HG02981 (cell line): ENCODE data around the gene HMCN2.

ENCODE experiments used
- ATAC-seq: cut with Tn5 transposase; IDR thresholded peaks from one replicate; pipeline ENCODE4 v1.9.1; 2021; ENCODE audit warnings: mild to moderate bottlenecking, moderate library complexity; ENCODE audit not compliant: unreplicated experiment

Gene HMCN2

DNA sequence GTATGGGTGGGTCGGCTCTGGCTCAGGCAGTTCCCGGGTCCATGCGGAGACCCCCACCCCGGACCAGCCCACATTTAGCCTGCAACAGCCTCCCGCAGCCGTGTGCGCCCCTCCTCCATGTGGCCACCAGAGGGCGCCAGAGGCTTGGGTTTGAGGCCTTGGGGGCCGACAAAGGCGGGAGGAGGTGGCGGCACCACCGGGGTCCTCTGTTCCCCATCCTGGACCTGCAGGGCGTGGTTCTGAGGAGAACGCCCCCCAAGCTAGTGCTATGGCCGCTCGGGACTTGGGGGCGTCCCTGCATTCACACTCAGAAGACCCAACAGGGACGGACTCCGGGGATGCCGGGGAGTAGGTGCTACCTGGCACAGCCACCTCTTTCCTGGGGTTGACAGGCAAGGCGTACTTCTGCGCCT, 195.7 kb downstream of the HMCN2 start:
- ATAC-seq = no peak

DNA sequence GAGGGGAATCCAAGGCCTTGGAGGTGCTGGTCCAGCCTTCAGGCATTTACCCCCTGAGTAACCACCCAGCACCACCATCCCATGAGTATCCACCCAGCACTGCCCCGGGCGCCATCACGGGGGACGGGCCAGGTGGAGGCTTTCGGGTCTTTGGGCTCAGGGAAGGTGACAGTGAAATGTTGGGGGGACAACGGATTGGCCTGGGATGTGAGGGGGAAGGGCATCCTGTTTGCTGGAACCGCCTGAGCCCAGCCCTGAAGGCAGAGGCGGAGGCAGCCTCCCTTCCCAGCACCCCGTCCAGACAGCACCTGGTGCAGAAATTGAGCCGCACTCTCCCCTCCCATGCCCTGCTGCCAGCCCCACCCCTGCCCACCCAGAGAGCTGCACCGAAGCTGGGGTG, 196.2 kb downstream of the HMCN2 start:
- no peak for ATAC-seq

DNA sequence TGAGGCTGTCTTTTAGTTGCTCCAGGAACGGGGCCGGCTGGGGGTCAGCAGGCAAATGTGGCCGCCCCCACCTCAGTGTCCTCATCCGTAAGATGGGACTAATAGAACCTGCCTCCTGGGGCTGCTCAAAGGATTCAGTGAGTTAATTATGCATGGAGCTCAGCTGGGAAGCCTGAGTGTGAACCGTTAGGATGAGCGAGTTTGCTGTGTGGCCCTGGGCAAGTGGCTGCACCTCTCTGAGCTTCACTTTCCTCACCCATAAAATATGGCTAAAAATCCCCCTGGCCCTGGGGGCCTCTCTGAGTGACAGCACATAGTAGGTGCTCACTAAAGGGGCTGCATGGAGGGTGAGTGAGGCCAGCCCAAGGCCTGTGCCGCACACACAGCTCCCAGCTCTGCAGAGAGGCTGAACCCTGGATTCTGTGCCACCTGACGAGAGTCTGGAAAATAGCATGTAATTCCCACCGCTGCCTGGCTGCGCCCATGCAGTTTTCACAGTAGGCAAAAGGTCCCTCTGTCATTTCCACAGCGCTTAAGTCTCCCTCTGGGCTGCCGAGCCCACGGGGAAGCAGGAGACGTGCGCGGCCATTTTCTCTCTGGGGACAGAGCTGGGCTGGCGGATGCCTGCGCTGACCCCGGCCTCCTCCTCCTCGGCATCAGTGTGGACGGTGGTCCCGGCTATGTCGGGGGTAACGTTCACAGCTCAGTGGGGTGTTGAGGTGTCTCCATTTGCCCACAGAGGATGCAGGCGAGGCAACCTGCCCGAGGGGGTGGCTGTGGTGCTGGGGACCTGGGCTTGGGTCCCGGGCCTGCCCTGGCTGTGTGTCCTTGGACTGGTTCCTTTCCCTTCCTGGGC, 197.4 kb downstream of the HMCN2 start:
- no peak for ATAC-seq

DNA sequence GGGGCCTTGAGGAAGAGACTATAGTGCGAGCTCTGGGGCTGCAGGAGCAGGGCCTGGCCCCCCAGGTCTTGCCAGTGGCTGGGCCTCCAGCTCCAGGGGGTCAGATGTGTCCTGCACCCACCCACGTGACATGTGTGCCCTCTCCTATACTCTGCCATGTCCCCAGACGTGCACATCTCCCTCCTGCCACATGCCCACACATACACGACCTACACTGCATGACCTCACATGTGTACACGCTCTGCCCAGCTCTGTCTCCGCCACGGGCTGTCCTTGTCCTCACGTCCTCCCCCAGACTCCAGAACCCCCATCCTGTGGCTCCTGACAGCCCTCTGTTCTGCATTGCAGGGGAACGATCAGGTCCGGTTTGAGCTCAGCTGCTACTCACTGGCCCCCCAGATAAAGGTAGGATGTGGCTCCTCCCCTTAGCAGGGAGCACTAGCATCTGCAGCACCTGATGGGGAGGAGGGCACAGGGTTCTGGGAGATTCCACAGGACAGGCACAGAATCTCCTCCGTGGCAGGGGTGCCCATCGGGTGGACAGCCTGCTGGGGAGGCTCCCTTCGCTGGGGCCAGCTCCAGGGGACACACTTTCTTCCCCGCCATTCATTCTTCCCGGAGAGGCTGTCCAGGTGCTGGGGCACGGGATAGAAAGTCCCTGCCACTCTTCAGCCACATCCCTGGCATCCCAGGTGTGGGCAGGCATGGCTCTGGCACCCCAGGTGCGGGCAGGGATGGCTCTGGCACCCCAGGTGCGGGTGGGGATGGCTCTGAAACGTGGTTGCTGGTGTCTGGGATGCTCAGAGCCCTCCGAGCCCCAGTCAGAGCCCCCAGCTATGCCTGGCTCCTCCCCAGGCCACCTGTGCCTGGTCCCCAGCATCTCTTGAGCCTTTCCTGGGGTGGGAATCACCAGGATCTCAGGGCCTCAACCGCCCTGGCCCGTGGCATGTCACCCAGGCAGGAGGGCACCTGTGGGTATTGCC, 198.5 kb downstream of the HMCN2 start:
- ATAC-seq = no peak

DNA sequence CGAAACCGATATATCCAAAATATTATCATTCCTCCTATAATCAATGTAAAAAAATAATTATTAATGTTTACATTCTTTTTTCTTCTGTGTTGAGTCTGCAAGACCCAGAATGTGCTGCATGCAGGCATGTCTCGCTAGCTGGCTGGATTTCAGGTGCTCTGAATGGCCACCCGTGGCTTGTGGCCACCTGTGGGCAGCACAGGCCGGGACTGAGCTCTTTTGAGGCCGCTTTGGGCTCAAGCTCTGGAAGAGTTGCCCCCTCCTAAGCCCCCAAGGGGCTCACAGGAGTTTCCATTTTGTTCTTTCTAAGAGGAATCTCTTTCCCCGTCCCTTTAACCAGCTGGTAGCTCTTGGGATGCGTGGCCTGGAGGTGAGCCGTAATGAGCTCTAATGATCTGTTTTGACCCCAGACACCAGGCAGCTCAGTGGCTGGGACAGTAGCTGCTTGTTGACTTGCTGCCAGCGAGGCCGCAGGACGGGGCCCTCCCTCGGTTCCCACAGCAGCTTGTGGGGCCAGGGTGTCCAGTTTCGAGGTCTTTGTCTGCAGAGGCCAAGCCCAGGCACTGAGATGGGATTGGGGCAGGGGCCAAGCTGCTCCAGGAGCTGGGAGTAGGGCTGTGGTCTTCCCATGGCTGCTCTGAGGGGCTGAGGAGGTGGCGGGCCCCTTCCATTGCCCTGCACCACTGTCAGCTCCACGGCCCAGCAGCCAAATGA, 200.0 kb downstream of the HMCN2 start:
- ATAC-seq = no peak

DNA sequence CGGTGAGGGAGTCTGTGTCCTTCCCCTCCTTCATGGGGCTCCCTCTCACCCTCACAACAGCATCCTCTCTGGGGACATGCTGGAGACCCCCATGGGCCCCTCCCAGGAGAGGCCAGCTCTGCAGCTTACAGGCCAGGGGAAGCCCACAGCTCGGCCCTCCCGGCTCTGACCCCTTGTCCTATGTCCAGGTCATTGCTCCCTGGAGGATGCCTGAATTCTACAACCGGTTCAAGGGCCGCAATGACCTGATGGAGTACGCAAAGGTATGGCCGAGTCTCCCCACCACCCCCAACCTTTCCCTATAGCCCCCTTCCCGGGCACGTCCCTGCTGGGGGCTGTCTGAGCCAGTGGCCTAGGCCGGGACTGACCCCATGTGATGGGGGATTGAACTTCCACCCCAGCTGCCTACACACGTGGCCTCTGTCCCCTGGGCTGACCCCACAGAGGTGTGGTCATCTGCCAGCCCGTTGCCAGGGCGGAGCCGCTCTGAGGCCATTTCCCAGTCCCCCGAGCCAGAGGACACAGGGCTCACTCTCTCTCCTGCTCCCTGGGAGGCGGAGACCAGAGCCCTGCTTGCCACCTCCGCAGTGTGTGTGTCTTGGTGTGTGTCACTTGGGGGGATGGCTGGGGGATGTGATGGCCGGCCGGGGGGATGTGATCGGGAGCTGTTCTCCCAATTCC, 201.1 kb downstream of the HMCN2 start:
- ATAC-seq = no peak

DNA sequence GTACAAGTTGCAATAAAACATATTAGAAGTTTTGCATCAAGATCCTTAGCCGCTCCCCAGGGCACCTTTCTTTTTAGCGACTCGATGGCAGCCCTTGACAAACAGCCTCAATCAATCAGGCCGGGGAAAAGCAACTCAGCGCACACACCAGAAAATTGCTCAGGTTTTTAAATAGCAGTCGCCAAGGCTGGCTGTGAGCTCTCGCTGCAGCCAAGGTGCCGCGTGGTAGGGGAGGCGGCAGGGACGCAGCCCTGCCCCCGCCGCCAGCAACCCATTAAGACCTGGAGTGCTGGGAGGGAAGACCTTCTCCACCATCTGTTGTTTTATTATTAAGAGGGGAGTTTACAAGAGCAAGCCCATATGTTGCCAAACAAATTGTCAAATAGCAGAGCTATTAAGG, 201.8 kb downstream of the HMCN2 start:
- ATAC-seq = no peak

DNA sequence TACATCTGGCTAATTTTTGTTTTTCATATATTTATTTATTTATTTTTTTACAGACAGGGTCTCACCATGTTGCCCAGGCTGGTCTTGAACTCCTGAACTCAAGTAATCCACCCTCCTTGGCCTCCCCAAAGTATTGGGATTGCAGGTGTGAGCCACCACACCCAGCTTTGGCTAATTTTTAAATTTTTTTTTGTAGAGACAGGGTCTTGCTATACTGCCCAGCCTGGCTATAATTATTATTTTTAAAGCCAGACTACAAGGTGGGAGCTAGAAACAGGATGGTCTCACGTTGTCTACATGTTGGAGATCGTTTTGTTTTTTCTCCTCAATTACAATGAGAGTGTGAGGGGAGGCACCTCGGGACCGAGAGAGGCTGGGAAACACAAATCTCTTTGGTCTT, 203.0 kb downstream of the HMCN2 start:
- ATAC-seq = no peak

DNA sequence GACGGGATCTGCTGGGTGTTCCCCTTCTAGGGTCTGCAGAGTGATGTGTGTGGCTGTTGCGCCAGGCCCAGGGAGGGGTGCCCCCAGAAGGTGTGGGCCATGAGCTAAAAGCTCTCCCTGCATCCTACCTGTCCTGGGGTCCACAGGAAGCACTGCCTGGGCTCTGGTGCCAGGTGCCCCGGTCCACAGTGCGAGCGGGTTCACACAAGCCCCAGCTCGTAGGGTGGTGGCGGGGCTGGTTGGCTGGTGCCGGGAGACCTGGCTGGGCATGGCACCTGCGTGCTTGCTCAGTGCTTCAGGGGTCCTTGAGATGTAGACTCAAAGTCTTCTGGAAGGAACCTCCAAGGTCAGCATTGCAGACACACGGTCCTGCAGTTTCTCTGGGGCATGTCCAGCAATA, 204.7 kb downstream of the HMCN2 start:
- ATAC-seq = no peak

DNA sequence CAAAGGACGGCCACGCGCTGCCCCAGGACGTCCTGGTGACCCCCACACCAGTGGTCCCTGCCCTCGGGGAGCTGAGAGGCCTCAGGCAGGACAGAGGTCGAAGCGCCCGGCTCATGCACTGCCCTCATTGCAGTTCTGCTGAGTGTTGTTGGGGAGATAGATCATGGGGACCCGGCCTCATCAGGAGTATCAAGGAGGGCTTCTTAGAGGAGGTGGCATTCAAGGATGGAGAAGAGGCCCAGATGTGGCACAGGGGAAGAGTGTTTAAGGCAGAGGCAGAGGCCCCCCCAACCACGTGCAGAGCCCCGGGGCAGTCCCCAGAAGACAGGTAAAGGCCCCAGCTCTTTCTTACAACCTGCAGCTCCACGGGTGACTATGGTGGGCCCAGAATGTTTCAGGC, 205.4 kb downstream of the HMCN2 start:
- ATAC-seq = no peak

DNA sequence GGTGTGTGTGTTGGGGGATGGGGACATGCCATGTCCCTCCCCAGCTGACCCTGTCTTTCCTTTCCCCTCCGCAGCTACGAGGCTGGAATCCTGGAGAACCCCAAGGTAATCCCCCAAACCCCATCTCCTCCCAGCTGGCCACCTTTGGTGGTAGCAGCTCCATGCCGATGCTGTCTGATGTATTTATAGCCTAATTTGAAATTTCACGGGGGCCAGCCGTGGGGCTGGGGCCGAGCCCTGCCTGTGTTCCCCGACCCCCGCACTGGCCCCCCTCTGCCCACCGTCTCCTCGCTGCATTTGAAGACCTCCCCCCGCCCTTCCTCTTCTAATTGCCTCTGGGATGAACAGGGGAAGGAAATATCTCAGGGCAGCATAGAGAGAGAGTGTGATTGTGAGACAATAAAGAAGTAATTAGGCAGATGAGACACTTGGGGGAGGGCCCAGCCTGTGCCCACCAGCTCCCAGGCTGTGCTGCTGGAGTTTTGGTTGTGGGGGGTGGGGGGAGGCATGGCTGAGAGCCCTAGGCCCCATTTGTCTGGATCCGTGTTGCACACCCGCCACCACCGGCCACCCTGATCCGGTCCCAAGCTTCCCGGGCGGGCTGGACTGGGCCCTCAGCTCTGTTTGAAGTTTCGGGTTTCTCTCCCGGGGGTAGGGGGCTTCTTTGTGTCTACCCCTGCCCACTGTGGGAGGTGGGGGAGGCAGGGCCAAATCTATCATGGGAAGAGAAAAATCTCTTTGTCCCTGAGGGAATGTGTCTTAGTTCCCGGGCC, 206.0 kb downstream of the HMCN2 start:
- ATAC-seq = no peak

DNA sequence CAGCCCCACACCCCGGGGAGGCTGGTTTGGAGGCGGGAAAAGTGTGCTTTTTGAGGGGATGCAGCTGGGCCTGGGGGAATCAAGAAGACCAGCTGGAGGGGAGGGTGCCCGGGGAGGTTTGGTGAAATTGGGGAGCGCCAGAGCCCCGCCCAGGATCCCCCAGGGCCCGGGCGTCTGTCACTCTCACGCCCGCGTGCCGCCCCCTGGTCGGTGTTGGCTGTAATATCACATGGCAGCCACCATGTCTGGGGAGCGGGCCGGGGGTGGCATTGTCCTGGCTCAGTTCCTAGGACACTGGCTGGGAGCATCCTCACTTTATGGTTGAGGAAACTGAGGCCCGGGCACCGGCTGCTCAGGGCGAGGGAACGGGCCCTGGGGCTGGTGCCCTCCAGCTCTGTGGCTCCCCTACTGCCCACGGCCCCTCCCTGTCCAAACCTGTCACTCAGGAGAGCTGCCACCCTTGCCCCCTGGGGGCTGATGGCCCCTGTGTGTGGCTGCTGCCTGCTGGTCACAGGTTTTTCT, 206.7 kb downstream of the HMCN2 start:
- ATAC-seq = no peak

DNA sequence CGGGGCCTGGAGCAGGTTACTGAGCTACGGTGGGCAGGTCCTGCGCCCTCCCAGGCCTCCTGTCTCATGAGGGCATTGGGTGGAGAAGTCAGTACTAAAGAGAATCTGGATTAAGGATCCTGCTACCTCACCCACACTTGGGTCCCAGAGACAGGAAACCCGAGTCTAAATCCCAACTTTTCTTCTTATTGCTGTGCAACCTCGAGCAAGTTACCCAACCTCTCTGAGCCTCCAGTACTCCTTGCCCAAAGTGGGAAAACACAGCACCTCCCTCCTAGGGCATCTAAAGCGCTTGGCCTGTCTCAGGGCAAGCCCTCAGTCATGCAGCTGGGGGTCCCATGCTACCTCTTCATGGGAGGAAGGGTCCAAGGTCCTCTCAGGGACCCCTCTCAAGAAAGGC, 207.4 kb downstream of the HMCN2 start:
- ATAC-seq = no peak

DNA sequence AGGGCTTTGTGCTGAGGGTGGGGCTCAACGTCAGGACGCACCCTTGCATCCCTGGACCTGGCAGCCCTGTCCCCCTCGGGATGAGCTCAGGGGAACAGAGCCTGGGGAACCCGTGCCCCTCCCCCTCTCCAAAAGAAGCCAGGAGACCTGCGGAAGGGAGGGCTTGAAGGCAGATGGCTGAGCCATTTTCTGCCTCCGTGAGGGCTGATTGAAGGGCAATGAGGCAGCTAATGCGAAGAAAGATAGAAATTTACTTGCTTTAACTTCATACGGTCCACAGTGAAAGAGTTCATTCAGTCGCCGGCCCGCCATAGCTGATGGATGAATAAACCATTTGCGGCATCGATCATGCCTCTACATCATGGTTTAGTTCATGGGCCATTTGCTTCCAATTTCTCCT, 208.0 kb downstream of the HMCN2 start:
- ATAC-seq = no peak

DNA sequence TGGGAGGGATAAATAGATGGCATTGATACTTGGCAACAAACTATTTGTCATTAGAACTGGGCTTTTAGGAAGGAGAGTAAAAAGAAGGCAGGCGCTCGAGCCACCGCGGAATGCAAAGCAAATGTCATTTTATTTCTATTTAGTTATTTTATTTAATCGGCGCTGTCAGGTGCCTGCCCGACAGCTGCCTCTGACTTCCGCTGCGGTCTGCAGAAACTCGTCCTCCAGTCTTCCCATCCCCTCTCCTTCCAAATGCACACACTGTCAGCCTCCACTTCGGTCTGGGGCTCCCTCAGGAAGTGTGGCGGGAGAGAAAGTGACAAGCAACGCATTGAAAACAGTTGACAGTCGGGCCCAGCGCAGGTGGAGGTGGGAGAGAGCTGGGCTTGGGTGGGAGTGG, 208.5 kb downstream of the HMCN2 start:
- ATAC-seq = no peak

DNA sequence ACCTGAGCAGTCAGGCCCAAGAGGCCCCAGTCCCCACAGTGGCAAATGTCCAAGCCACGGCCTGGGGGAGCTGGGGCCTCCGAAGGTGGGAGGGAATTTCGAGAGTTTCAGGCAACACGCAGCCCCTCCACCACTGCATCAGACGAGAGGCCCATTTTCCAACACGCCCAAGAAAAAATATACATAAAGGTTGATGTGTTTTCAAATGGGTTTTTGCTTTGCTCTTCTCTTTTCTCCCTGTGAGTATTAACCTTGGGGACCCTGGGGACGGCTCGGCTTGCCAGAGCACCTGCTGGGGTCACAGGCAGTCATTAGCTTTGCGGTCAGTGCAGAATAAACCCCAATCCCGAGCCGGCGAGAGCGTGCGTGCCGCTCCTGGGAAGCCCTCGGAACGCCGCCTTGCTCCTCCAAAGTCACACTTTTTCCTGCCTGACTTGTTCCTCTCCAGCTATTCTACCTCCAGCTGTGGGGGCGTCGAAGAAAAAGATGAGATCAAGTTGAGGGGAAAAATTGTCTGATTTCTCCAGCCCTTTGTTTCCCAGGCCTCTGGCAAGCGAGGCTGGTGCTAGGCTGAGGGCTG, 210.7 kb downstream of the HMCN2 start:
- no peak for ATAC-seq

DNA sequence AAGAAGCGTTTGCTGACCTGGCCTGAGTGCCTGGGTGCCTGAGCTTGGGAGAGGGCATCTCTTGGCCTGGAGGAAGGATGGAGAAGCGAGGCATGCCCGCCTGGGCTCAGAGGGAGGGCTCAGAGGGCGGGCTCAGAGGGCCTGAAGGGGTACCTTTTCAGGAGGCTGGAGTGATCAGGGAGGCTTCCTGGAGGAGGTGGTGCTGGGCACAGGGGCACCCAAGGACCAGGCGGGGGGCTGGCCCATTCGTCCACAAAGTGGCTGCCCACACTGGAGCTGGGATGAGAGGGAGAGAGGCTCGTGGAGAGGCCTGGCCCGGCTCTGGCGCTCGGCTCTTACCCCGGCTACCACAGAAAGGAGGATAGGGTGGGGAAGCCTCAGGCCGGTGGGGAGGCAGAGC, 212.0 kb downstream of the HMCN2 start:
- ATAC-seq = no peak

DNA sequence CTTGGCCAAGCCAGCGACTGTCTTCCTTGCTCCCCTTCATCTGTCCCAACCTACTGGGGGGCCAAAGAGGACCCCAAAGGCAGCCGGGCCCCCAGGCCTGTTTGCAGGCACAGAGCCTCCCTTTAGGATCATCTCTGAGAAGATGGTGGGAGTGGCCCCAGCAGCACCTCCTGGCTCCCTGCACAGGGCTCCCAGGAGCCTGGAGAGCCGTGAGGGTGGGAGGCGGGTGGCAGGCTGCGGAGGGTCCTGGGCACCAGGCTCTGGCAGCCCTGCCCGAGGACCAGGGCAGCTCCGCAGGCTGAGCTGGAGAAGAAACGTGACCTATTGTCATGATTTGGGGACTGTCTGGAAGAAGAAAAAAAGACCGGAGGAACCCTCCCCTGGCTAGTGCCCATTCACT, 212.6 kb downstream of the HMCN2 start:
- no peak for ATAC-seq
